NCI-H146 treated with DMSO at 0.1 percent for 48 hours (cell line): Measurements from ENCODE around the gene C2CD5.
"Not testable (repeated sequence)": the region's sequence is repeated elsewhere in the genome, so short reads cannot be mapped to it uniquely, and the experiment has no call there.

Experiments
- DNase-seq: peaks from one replicate; lab custom pipeline; 2025; ENCODE audit not compliant: unreplicated experiment; lab: John Stamatoyannopoulos, UW

C2CD5 gene

DNA sequence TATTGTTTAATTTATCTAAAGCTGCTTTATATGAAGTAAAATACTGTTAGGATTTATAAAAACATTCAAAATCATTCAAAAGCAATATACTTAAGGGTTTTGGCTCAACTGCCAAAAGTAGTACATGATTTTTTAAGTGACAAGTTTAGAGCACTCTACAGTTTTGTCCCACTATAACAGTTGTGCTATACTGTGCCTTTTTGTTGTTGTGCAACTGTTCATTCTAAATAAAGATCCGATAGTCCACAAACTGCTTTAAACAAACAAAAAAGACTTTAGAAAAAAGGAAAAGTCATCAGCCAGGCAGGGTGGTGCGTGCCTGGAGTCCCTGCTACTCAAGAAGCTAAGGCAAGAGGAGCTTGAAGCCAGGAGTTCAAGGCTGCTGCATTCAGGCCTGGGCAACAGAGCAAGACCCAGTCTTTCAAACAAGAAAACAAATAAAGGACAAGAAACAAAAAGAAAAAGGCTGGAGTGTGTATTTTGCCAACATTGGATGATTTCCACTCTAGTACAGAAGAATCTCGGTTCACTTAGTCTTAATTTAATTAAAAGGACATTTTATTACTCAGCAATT is 7.3 kb downstream of the C2CD5 start:
- no peak for DNase-seq

DNA sequence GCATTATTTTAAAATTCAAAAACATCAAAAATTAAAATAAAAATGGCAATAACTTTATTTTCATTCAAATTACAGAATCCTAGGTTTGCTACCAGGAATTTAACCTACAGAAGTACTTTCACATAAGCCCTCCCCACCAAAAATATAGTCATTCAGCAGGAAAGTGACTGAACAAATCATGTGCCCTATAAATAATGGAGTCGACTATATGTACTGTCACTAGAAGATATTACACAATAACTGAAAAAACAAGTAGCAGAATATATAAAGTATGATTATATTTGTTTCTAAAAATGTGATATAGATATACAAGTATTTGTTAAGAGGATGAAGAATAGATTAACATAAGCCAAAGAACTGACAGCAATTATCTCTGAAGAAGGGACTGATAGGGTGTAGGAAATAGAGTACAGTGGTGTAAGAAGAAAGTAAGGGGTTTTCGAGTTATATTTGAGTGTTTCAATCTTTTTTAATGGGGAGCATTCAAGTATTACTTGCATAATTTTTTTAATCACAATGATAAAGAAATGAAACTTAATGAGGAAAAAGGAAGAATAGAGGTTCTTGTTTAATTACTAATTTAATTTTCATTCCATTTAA is 7.9 kb downstream of the C2CD5 start:
- DNase-seq, result no peak

DNA sequence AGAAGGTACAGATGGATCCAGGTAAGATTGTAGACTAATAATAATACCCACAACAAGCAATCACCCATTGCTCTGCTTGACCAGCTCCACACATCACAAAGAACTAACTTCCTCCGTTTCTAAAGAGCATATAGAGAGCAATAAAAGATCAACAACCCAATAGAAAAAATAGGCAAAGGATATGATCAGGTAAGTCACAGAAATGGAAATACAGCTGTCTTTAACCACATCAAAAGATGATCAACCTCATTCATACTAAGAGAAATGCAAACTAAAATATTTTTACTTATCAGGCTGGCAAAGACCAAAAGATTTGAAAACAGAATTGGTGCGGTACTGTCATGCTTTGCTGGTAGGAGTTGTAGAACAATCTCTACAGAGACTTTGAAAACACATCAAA is 8.9 kb downstream of the C2CD5 start:
- no peak for DNase-seq

DNA sequence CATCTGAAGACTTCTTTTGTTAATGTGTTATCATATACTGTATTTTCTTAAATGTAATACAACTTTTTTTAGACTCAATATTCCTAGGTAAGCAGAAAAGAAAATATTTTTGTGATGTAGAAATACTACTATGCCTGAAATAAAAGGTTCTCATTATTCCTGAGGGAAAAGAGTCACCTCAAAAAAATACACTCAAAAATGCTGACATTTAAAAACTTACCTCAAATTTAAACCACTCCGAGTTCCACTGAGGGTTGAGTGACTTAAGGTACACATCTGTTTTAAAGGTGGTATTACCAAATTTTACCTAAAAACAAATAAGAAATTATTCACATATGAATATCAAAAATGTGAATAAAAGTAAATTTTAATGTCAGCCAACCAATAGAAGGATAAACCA is 9.3 kb downstream of the C2CD5 start:
- DNase-seq, result no peak

DNA sequence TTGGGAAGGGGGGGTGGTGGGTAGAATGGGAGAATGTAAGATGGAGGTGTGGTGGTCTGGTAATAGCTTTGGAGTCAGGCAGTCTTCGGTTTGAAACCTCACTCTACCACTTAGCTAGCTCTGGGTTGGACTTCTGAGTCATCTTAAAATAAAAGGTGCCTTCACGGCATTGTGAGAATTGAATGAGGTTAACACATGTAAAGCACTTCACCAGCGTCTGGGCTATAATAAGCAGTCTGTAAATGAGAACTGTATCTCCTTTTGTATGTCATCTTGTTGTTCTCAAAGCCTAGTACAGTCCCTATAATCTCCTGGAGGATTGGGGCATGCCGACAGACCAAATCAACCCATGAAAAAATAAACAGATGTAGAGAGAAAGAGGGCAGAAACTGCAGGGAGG is 11.2 kb downstream of the C2CD5 start:
- no peak for DNase-seq

DNA sequence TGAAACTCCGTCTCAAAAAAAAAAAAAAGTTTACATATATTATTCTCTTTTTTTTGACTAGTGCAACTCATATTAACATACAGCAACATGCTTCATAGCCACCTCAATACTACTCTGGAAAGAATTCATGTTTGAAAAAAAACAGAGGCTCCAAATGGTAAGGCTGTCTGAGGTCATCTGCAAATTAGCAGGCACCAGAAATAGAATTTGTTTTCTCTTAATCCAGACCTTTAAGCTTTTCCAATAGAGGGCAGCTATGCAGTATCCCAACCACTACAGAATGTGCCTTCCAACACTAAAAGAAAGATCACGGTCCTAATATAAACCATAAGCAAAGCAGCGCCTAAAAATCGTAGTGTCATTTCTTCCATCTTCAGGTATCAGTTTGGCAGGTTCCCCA is 12.0 kb downstream of the C2CD5 start:
- no peak for DNase-seq

DNA sequence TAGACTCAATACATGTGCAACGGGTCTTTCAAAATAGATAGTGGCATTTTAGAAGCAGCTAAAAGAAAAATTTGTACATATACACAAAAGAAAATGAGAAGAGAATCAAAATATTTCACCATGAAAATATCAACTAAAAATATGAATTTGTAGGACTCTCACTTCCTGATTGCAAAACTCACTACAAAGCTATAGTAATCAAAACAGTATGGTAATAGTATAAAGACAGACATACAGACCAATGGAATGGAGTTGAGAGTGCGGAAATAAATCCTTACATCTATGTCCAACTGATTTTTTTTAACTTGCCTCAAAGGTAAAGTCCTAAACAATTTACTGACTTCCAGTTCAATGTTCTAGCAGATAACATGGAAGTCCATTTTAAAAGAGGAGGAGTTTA is 13.1 kb downstream of the C2CD5 start:
- DNase-seq, result no peak

DNA sequence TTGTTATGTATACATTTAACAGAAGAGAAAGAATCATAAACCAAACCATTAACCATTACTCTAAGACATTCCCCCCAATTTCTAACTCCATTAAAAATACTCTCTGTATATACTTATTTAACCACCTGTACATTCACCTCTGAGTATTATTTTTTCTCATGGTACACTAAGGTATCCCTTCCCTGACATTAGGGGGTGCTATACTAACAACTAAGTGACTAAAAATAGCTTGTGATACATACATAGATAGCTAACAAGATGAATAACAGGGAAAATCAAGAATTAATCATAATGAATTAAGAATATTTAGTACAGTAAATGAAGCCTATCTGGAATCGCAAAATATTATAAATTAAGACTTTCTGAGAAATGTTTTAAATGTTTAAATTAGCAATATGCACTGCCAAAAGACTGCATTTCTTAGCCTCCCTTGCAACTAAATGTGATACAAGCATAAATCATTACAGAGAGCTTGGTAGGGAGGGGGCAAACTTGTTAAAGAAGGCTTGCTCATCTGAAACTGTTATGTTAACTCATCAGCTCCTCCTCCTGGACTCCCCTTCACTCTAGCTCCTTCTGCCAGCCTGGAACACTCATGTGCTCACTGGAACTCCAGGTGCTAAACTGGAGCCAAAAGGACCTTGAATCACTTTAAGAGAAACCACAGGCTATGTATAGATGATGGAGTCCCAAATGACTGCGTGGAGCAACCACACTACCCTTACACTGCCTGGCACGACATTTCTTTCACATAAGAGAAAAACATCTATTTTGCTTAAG is 14.9 kb downstream of the C2CD5 start:
- peak; percentile 70 for DNase-seq

DNA sequence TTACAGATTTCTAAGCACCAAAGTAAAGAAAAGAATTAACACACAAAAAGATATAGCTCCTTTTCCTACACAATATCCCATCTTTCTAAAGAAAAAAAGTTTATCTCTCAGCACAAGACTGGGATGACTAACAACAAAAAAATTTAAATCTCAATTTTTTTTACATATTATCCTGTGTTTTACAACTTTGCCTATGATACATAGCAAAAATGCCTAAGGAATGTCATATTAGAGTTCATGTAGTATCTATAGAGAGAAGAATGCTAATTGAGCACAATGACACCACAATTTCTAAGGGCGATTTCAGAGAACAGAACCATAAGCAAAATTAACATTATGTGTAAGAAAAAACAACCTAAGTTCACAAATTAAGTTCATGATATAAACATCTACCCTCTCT is 16.3 kb downstream of the C2CD5 start:
- DNase-seq, result no peak

DNA sequence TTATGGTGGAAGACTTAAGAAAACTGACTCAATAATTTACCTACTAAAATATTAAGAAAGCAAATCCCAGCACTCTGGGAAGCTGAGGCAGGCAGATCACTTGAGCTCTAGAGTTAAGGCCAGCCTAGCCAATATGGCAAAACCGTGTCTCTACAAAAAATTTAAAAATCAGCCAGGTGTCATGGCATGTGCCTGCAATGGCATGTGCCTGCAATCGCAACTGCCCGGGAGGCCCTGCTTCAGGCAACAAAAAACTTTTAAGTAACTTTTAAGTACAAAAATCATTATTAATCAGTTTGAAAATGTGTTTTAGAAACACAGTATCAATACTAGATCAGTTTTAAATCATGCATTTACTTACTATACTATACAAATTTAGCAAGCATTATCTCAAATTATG is 17.5 kb downstream of the C2CD5 start:
- no peak for DNase-seq

DNA sequence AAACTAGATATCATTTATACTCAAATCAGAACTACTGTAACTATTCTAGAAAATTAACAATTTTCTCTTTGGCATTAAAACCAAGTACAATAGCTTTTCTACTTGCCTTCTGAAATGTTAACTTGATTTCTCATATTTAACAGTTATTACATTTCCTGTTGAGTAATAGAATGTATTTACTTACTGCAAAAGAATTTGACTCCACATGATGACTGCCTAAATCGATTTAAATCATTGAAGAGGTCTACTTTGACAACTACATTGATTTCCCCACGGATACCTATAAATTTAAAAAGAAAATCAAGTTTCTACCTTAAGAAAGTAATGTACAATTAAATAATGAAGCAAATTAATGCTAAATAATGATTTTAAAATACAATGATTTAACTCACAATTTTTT is 18.9 kb downstream of the C2CD5 start:
- DNase-seq, result no peak

DNA sequence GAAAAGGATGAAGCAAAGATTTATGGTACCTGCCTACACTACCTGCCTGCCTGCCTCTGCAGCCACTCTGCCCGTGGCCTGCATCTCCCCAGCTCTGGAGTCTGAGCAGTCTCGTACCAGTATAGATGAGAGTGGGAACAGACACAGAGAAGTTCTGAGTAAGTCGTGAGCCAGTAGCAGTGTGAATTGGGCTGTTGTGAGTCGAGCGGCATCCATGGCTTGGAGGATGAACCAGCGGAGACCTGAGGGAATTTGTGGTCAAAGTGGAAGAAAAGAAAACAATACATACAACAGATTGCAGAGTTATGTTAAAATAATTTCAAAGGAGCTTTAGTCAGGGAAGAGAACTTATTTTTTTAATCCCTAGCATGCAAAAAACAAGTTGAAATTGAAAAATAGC is 25.3 kb downstream of the C2CD5 start:
- no peak for DNase-seq

DNA sequence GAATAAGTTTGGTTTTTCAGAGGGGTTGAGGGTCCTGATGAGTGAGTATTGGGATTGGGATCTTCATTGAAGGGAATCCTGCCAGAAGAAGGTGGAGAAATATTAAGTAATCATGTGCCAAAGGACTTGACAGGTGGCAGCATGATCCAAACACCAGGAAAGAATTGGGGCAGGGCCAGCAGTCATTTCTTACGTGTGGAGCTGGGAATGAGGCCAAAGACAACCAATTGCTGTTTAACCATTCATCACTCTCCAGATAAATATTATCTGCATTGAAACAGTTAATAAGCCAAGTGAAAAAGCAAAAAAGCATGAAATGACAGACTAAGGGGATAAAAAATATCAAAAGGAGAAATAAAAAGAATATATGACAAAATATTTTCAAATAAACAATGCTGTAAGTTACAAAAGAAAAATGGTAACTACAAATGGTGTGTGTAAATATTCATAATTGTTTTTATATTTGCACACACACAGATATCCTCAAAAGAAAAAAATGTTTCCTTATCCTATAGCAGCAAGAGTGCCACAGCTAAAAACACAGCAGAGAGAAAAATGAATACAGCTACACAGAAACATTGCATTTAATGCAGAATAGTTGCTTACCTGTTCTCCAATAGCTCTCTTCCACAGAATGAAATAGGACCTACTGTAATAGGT is 26.2 kb downstream of the C2CD5 start:
- DNase-seq, result peak; percentile 16

DNA sequence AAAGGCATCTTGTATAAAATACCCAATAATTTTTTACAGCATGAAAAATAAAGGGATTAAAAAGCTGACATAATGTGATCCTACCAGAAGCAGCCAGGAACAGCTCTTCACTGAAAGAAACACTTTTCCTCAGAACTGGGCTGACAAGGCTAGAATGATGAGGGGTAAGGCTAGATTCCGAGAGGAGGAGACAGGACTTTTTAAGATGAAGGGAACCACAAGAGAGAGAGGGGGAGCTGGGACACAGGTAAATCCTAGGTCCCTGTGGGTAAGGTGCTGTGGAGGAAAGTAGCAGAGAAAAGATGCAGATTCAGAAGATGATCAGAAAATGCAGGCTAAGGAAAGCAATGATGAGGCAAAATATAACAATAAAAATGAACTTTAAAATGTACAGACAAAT is 29.5 kb downstream of the C2CD5 start:
- DNase-seq, result no peak

DNA sequence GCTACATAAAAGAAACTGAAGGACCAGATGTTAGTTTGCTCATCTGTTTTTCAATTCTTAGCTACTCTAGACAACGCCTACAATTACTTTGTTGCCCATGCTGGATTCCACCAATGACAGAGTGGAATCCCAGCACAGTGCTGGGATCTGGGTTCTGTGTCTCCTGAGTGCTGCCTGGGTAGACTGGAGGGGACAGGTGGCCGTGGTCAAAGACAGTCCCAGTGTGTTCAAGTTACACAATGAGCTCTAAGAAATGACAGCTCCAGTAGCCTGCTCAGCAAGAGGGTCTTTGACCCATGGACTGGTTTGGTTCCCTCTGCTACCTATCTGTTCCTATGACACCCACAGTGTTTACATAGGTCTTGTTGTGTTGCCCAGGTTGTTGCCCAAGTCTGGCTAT is 38.5 kb downstream of the C2CD5 start:
- DNase-seq, result no peak

DNA sequence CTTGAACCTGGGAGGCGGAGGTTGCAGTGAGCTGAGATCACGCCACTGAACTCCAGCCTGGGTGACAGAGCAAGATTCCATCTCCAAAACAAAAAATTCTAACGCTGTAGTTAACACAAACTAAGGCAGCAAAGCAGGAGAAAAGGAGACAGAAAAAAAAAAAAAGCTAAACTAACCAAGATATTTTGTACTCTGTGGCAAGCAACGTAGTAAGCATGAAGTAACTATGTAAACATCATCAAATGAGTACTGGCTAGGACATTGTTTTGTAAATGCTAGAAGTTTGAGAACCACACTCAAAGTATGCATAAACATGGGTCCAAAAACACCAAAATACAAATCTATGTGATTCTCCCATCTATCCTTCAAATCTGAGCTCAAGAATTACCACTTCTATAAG is 44.2 kb downstream of the C2CD5 start:
- no peak for DNase-seq

DNA sequence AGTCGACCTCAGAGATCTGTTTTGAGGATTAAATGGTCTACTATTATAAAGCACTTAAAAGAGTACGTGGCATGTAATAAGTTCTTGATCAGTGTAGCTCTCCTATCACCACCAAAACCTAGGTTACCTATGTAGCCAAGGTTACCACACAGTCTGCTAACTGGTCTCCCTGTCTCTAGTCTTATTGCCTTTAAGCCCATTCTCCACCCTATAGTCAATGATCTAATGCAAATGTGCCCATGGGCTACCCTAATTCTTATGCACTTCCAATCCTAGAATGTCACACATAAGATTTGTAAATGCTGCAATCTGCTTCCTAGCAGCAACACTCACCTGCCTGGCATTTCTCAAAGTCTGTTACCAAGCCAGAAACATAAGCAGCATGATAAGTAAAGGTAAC is 44.9 kb downstream of the C2CD5 start:
- no peak for DNase-seq

DNA sequence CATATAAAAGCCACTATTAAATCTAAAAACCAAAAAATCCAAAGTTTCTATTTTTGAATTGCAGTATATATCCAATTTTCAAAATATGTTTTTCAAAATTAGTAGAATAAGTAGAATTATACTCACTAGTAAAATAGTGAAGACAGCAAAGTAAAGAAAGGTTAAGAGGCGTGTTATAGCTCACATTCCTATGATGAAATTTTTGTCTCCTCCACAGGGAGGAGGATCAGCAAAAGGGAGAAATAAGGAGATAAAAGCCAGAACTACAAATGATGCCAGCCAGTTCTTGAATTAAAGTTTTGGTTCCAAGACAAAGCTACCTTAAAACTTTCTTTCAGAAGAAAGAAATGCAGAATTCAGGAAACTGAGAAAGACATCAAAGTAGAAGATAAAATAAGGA is 50.0 kb downstream of the C2CD5 start:
- DNase-seq, result no peak

DNA sequence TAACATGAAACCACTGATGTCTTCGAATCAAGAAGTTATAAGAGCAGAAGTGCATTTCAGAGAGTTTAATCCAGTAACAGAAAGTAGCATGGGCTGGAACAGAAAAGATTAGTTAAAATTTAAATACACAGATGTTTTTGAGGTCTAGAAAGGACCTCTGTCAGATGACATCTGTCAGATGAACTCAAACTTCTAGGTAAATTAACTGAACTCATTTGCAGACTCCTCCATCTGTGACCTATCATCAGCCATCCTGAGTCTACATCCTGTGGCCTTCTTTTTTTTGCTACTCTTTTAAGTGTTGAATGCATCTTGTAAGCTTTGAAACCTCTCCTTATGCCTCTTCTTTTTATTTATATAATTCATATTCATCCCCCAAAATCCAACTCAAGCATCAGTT is 53.3 kb downstream of the C2CD5 start:
- DNase-seq, result no peak

DNA sequence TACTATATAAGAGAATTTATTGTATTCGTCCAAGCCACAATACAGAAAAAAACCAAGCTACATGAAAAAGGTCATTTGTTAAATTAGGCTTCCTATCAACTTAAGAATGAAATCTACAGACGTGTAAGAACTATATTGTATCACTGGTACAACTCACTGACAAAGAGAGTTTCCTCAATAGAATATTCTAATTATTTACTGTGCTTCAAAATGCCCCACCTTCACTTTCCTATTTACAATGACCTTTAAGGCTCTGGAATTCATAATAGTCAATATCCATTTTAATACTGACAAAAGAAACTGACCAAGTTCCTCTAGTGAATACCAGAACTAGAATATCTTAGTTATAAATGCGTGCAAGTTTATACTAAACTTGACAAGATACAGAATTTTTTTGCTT is 55.9 kb downstream of the C2CD5 start:
- DNase-seq, result no peak

DNA sequence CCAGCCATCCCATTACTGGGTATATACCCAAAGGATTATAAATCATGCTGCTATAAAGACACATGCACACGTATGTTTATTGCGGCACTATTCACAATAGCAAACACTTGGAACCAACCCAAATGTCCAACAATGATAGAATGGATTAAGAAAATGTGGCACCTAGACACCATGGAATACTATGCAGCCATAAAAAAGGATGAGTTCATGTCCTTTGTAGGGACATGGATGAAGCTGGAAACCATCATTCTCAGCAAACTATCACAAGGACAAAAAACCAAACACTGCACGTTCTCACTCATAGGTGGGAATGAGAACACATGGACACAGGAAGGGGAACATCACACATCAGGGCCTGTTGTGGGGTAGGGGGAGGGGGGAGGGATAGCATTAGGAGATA is 56.7 kb downstream of the C2CD5 start:
- not testable (repeated sequence) for DNase-seq

DNA sequence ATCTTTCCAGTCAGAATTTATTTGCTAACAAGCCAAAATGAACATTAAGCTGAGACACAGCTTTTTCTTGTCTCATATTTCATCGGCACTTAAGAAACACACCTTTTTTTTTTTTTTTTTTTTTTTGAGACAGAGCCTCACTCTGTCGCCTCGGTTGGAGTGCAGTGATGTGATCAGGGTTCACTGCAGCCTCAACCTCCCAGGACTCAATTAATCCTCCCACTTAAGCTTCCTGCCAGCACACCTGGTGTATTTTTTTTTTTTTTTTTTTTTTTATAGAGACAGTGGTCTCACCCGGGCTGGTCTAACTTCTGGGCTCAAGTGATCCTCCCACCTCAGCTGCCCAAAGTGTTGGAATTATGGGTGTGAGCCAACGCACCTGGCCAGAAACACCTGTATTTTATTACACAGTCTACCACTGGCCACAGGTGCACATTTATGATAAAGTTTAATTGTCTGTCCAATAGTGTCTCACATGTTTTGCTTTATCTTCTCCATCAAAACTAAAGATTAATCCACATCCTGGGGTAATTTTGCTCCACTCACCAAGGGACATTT is 62.7 kb downstream of the C2CD5 start:
- DNase-seq, result peak; percentile 46
